DMS79 (cell line): ENCODE results near the gene IL11.
A peak's percentile ranks its signal among the peaks of the same experiment; 100 is the strongest.
"Not testable (repeated sequence)": the region's sequence is repeated elsewhere in the genome, so short reads cannot be mapped to it uniquely, and the experiment has no call there.

Experiments used
- DNase-seq: peaks from one replicate; lab custom pipeline; 2025; lab: John Stamatoyannopoulos, UW

Gene IL11

DNA sequence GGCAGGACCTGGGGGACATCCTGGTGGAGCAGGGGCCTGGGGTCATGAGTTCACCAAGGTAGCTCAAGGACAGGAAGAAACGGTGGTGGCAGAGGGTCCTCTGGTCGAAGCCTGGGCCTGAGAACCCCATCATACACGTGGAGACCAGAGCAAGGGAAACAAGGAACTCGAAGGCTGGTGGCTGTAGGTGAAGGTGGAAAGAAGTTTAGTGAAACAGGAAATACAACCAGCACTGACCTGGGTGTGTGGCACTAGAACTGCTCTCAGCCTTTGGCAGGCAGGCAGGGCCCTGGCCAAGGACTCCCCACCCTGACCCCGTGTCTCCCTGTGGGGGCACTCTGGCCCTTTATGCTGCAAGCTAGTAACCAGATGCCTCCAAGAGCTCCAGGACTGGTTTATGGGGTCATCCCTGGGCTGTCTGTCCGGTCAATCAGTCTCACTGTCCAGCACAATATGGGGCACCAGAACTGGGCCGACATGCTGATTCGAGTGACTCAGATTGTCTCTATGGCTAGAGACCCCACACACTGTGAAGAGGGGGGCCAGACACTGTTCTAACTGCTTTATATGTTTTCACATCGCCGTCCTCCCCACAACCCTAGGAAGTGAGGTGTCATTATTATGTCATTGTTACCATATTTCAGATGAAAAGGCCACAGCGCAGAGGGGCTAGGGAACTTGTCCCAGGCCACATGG, 19.5 kb downstream of the IL11 start:
- DNase-seq = no peak

DNA sequence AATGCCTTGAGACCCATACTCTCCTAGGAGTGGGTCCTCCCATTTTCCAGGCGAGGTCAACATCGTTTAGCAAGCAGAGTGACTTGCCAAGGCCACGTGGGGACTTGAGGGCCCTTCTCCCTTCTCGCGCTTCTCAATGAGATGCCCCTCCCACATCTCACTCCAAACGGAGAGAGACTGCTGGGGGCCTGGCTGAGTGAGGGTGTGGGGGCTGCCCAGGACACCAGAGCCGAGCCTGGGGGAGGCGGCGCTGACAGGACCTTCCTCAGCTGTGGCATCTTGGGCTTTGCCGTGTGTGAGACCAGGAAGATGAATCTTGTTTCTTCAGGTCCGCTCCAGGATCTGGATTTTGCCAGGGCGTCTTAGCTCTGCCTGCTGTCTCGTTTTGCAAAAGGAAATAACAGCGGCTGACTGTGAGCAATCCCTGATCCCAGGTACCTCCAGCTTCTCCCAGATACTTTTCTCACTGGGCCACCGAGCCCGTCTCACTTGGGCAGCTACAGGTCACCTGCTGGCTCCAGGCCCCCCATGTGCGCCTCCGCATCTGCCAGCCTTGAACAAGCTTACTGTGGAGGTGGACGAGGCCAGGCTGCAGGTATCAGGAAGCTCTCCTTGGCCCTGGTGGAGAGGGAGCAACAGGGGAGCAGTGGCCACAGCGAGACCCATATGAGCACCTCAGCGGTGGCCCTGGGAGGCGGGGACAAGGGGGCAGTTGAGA, 21.8 kb downstream of the IL11 start:
- DNase-seq = peak; percentile 79

DNA sequence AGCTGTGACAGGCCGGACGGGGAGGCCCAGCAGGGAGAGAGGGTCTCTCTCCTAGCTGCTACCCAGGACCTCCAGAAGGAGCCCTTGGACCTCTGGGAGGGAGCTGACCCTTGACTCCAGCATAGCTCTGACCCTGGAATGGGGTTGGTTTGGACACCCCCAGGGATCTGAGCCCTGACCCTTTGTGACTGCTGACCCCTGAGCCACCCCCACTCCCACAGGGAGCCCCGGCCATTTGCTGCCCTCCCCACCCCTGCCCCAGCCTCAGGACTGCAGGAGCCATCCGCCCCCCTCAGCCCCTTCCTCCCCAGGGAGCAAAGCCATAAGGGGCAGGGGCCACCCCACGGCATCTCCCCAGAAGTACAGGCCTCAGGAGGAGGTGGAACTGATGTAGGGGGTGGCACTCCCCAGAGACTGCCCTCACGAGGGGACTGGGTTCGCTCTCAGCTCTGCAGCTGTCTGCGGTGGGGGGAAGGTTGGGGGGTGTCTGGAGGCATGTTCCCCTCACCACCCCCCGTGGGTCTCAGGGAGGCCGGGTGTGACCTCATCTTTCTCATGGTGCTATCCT, 22.7 kb downstream of the IL11 start:
- no peak for DNase-seq

DNA sequence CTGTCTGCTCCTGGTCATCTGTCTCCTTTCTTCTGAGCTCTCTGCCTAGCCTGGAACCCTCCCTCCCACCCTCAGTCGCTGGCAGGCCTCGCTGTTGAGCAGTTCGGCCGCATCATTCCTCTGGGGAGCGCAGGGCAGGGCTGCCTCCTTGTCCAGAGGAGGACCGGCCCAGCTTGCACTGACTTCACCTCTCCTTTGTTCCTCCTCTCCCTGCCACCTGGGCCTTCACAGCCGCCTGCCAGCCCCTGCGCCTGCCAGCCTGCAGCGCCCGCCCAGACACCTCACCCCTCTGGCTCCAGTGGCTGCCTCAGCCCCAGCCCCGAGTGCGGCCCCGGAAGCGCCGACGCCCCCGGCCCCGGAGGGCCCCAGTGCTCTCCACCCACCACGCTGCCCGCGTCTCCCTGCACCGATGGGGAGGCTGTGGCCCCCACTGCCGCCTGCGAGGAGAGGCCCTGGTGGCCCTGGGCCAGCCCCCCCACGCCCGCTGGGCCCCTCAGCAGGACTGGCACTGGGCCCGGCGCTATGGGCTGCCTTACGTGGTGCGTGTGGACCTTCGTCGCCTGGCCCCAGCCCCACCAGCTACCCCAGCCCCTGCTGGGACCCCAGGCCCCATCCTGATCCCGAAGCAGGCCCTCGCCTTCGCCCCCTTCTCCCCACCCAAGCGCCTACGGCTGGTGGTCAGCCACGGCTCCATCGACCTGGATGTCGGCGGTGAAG, 23.4 kb downstream of the IL11 start:
- DNase-seq = no peak

DNA sequence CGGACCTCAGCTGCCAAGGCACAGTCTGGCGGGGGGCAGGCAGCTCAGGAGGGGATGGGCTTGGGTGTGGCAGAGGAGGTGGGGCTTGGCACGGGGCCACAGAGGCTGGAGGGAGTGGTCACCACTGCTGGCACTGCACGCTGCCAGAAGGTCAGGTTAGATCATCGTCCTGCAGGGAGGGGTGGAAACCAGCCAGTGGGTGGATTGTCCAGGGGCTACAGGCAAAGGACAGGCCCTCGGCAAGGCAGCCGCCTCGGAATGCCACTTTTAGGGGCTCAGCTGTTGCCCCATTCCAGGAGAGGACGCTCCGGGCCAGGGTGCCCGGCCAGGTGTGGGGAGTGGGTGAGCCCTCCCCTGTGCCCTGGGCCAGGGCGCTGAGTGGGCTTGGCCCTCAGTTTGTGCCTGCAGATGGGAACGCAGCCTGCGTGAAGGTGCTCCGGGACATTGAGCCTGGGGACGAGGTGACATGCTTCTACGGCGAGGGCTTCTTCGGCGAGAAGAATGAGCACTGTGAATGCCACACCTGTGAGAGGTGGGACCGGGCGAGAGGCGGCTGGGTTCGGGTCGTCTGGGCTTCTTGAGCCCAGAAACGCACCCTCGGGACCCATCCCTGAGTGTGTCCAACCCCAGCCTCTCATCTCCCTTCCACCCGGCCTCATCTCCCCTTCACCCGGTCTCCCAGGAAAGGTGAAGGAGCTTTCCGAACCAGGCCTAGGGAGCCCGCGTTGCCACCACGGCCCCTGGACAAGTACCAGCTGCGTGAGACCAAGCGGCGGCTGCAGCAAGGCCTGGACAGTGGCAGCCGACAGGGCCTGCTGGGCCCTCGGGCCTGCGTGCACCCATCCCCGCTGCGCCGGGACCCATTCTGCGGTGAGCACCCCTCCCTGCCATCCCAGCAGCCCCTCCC, 24.2 kb downstream of the IL11 start:
- DNase-seq = no peak

DNA sequence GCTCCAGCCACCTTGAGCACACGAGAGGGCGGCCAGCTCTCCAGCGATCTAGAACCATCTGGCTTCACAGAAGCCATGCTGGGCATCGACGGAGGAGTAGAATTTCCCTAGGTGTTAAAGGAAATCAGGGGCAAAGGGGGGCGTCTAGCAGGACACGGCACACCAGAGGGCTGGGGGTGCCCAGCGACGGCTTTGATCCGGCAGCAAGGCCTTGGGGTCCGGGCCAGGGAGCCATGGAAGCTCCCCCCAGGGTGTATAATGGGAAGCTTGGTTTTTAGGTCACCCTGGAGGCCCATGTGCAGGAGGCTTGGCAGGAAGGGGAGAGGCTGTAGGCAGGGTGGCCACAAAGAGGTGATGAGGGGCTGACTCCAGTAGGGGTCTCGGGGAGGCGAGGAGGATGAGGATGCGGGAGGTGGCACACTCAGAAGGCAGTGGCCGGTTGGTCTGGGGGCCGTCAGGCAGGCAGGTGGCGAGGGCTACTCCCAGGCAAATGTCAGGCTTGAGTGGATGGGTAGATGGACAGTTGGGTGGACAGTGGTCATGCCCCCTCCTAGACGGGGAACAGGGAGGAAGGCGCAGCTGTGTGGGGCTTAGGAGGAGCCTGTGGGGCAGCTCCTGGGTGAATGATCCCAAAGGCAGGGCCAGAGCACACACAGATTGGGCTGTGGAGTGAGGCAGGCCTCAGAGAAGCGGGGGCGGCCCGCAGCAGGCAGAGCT, 25.0 kb downstream of the IL11 start:
- no peak for DNase-seq

DNA sequence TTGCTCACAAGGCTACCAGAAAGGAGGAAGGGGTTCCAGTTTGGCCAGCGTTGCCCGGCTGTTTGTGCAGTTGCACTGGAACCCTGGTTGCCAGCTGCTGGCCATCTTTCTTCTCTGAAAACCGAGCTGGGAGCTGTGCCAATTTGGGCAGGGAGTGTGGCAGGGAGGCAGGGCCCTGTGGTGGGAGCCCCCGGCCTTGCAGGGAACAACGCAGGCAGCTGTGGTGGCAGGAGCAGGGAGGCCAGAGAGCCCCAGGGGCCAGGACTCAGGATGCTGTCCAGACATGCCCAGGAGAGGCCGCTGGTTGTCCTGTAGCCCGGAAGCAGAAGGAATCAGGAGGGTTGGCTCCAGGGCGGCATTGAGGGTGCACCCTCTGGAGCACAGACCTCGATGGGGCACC, 25.8 kb downstream of the IL11 start:
- DNase-seq = peak; percentile 87

DNA sequence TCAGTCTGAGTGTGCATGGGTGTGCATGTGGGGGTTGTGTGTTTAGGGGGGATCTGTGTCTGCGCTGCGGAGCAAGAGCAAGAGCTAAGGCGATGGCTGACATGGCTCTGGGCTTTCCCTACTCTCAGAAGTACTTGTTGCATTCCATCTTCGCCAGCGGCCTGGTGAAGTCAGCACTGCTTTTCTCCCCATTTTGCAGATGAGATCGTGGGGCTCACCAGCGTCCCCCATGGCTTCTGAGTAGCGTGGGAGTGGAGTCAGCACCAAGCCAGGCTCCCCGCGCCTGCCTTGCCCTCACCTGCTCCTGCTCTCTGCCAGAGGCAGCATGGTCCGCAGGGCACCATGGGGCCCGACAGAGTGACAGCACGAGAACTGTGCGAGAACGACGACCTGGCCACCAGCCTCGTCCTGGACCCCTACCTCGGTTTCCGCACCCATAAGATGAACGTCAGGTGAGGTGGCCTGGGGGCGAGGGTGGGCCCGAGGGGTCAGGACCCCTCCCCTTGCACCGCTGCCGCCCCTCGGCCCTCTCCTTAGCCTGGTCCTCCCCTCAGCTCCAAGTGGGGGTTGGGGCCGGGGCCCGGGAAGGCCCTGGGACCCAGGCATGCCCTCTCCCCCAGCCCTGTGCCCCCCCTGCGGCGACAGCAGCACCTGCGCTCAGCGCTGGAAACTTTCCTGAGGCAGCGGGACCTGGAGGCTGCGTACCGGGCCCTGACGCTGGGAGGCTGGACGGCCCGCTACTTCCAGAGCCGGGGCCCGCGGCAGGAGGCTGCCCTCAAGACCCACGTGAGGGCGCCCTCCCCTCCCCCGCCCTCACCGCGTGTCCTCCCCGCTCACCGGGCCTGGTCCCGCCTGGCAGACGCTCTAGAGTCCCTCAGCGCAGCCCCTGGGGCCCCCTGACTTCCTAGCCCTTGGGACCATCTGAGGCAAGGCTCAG, 28.4 kb downstream of the IL11 start:
- no peak for DNase-seq

DNA sequence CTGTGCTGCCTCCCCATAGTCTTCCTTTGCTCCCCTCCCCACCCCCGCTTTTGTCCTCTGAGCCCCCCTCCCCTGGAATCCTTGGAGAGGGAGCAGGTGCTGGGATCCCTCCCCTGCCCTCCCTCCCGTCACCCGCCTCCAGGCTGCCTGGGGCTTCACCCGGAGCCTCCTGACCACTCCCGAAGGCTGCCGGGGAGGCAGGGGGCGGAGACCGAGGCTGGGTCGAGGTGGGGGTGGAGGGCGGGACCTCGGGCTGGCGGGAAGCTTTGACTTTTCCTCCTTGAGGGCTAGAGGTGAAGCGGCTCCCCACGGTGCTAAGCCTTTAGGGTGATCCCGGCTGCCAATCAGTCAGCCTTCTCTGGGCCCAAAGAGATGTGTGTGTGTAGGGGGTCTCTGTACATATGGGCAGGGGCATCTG, 29.1 kb downstream of the IL11 start:
- DNase-seq = peak; percentile 83

DNA sequence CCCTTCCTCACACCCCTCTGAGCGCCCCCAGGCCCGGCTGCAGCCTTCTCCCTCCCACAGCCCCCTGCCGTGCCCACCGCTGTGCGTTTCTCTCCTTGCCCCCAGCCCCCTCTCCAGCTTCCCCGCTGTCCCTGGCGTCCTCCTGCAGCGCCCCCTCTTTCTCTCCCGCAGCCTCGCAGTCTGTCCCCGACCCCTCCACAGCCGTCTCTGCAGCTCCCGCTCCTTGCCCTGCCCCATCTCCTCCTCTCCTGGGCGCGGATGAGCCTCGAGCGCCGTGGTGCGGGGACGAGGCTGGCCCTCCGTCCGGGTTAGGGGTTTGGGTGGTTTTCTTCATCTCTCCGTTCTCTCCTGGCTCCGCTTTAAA, 29.5 kb downstream of the IL11 start:
- DNase-seq = no peak

DNA sequence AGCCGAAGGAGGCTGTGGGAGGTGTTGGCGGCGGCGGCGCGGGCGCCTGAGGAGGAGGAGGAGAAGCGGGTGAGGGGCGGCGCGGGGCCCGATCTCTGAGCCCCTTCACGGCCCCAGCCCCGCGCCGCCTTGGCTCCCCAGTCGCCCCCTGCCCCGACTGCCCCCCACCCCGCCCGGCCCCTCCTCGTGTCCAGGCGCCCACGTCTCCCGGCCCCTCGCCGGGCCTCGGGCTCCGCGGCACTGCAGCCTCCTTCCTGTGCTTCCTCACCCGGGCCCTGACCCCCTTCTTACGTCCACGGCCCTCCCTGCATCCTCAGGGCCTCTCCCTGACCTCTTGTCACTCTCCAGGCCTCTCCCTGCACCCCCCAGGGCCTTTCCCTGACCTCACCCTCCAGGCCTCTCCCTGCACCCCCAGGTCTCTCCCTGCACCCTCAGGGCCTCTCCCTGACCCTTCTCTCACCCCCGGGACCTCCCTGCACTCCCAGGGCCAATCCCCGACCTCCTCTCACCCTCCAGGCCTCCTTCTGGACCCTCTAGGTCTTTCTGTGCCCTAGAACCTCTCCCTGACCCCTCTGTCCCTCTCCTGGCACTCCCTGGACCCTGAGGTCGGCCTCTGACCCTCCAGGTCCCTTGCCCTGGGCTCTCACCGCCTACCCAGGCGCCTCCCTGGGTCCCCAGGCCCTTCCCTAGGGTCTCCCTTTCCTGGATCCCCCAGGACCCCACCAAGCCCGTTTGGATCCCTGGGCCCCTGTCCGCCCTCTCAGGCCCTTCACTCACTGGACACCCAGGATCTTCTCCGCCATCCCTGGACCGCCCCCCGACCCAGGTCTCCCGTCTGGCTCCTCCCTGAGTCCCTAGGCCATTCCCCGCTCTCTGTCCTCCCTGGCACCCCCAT, 30.1 kb downstream of the IL11 start:
- DNase-seq = no peak

DNA sequence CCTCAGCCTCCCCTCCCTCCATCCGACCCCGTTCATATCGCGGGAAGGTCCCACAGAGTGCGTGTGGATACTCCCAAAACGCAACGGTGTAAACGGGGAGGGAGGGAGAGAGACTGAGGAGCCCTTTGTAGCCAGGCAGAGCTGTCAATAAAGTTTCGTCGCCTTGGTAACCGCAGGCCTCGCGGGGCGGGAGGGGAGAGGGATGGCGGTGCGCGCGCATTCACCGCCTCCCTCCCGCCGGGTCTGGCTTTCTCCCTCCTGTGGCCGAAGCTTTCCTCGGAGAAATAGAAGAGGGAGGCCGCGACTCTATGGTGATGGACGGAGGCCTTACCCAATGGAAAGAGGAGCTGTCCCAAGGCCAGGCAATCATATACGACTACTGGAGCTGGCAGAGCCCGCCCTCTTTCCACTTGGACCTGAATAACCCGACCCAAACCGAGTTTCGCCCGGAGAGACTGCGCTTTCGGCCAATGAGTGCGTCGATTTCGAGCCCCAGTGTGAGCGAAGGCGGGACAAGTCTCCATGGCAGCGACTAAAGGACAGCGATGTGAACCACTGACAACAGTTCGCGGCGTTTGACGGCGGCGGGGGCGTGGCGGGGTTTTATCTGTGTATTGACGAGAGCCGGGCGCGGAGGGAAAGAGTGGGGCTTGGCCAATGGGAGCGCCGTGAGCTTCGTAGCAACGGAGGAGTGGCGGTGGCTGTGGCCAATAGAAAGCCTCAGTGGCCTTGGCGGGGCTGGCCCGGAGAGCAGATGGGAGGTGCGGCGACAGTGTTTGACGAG, 31.0 kb downstream of the IL11 start, which contains the start of gene KMT5C:
KMT5C (plus strand) TSS at position 772 of the 784 bp plus-strand sequence. CDS start 2,061 bp downstream, outside the sequence.
- peak; percentile 100 for DNase-seq

DNA sequence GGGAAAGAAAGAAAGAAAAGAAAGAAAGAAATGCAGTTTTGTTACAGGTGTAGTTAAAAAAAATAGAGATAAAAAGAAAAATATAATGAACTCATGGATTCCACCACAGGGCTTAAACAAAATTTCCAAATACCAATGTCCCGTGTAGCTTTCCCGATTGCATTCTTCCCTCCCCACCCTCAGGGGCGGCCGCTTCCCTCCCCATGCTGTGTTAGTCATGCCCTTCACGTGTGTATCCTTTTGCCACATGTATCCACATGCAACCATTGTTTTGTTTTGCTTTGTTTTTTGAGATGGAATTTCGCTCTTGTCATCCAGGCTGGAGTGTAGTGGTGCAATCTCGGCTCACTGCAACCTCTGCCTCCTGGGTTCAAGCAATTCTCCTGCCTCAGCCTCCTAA, 34.2 kb downstream of the IL11 start:
- DNase-seq = no peak

DNA sequence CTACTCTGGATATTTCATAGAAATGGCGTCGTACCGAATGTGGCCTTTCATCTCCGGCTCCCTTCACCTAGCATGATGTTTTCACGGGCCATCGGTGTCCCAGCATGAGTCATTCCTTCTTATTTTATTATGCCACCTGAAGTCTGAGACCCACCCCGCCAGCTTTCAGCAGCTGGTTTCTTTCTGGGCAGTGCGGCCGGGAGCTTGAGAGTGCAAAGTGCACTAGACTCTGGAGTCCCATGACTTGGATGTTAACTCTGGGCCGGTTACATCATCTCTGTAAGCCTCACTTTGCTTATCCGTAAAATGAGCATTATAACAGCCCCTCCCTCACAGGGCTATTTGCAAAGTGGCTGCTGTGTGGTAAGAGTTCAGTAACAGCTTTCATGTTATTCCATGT, 36.4 kb downstream of the IL11 start:
- DNase-seq = peak; percentile 10

DNA sequence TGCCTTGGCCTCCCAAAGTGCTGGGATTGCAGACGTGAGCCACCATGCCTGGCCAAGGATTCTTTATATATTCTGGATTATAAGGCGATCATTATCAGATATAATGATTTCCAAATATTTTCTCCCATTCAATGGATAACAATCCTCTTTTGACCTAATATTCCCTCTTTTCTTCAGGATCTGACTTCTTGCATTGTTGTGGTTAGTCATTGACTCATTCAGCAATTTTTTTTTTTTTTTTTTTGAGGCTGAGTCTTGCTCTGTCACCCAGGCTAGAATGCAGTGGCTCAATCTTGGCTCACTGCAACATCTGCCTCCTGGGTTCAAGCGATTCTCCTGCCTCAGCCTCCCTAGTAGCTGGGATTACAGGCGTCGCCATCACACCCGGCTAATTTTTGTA, 40.5 kb downstream of the IL11 start:
- not testable (repeated sequence) for DNase-seq

DNA sequence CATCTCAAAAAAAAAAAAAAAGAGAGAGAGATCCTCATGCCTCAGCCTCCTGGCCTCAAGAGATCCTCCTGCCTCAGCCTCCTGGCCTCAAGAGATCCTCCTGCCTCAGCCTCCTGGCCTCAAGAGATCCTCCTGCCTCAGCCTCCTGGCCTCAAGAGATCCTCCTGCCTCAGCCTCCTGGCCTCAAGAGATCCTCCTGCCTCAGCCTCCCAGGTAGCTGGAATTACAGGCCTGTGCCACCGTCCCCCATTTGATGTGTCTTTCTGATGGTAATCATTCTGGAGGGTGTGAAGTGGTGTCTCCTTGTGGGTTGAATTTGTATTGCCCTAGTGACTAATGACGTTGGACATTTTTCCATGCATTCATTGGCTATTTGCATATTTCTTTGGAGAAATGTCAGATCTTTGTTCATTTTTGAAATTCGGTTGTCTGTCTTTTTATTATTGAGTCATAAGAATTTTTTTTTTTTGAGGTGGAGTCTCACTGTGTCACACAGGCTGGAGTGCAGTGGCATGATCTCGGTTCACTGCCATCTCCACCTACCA, 41.4 kb downstream of the IL11 start:
- not testable (repeated sequence) for DNase-seq

DNA sequence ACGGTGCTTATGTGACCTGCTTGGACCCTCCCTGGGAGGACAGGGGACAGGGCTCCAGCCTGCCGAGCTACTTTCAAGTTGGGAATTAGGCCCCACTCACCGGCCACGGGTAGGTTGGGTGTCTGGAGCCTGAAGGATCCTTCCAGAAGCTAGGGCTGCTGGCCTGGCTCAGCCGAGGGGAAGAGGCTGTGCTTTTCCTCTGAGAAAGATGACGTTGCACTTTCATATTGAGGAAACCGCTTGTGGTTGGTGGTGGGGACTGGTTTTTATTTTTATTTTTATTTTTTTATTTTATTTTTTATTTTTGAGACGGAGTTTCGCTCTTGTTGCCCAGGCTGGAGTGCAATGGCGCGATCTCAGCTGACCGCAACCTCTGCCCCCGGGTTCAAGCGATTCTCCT, 45.1 kb downstream of the IL11 start, which contains the start of gene TMEM150B:
TMEM150B (minus strand) TSS at position 170 of the 400 bp plus-strand sequence. CDS start 4,305 bp downstream, outside the sequence.
- no peak for DNase-seq
